Posterior cingulate gyrus (tissue), 11 donors: Measurements from ENCODE around the gene ABCB4.

ENCODE experiments used
- DNase-seq, 10 donors: peaks; one replicate each; pipeline versions ENCODE4 v3.0.0 to v3.0.0-alpha.2; 2020 to 2021; ENCODE audit warnings: mixed read lengths in 3 of 10
- intact Hi-C: fragments of 100-400 bp; cut with DNase I; formaldehyde crosslinking; loops from one replicate; pipeline ENCODE4 v1.15.1; 2023

The ABCB4 gene

GRCh38 chr7:87475359-87476178 is at the start of gene ABCB4:
Gene ABCB4, minus strand, starts transcription at chr7:87475680. Its CDS starts 215 bp downstream, at chr7:87475465.
- intact Hi-C loops: no loop called here
- DNase-seq: peak in 3 of 10 donors; percentile 44 to 84 (median 80)

- intact Hi-C loops: no loop called here
Observed at GRCh38 chr7:87518735-87519134, 43.3 kb upstream of the ABCB4 start.

GRCh38 chr7:87517891-87518290 is 42.4 kb upstream of the ABCB4 start:
- intact Hi-C loops: no loop called here
- no peak for DNase-seq

More at GRCh38 chr7:87518735-87519134, 43.3 kb upstream of the ABCB4 start:
- DNase-seq: no peak

- DNase-seq: no peak
- intact Hi-C loops: no loop called here
Observed at GRCh38 chr7:87517136-87517815, 41.8 kb upstream of the ABCB4 start.

- no peak for DNase-seq
- intact Hi-C loops: no loop called here
Observed at GRCh38 chr7:87513735-87514335, 38.4 kb upstream of the ABCB4 start.

- DNase-seq: no peak
- intact Hi-C loops: no loop called here
Observed at GRCh38 chr7:87512906-87513305, 37.4 kb upstream of the ABCB4 start.

- DNase-seq: no peak
- intact Hi-C loops: no loop called here
Observed at GRCh38 chr7:87511510-87511909, 36.0 kb upstream of the ABCB4 start.

- intact Hi-C loops: no loop called here
- peak in 2 of 10 donors; percentile 6 to 8 for DNase-seq
Observed at GRCh38 chr7:87510411-87510875, 35.0 kb upstream of the ABCB4 start.

- no peak for DNase-seq
- intact Hi-C loops: loop anchor here (2.0 to 5.0 kb wide), 2 partner anchors 379 to 660 kb away; no protein-coding TSS in a partner anchor
Observed at GRCh38 chr7:87507446-87507845, 32.0 kb upstream of the ABCB4 start.

GRCh38 chr7:87506246-87507180 is 31.0 kb upstream of the ABCB4 start:
- no peak for DNase-seq
- intact Hi-C loops: loop anchor here (2.0 to 5.0 kb wide), 2 partner anchors 380 to 661 kb away; no protein-coding TSS in a partner anchor

GRCh38 chr7:87505557-87506245 is 30.2 kb upstream of the ABCB4 start:
- intact Hi-C loops: loop anchor here (2.0 to 5.0 kb wide), 2 partner anchors 381 to 662 kb away; no protein-coding TSS in a partner anchor
- DNase-seq: no peak

- no peak for DNase-seq
- intact Hi-C loops: loop anchor here (5.0 kb wide), 1 partner anchor 662 kb away; no protein-coding TSS in a partner anchor
Observed at GRCh38 chr7:87505122-87505521, 29.6 kb upstream of the ABCB4 start.

GRCh38 chr7:87499494-87499893 is 24.0 kb upstream of the ABCB4 start:
- no peak for DNase-seq
- intact Hi-C loops: no loop called here

- no peak for DNase-seq
- intact Hi-C loops: no loop called here
Observed at GRCh38 chr7:87498893-87499292, 23.4 kb upstream of the ABCB4 start.

GRCh38 chr7:87497482-87497881 is 22.0 kb upstream of the ABCB4 start:
- DNase-seq: no peak
- intact Hi-C loops: no loop called here

- DNase-seq: no peak
- intact Hi-C loops: no loop called here
Observed at GRCh38 chr7:87495366-87495765, 19.9 kb upstream of the ABCB4 start.

- DNase-seq: no peak
- intact Hi-C loops: no loop called here
Observed at GRCh38 chr7:87494454-87494853, 19.0 kb upstream of the ABCB4 start.

GRCh38 chr7:87483131-87483530 is 7.7 kb upstream of the ABCB4 start:
- intact Hi-C loops: no loop called here
- DNase-seq: no peak

- intact Hi-C loops: no loop called here
- no peak for DNase-seq
Observed at GRCh38 chr7:87482115-87482514, 6.6 kb upstream of the ABCB4 start.
